Jurkat, Clone E6-1 (cell line): Measurements from ENCODE around the gene NOD1.
A peak's percentile ranks its signal among the peaks of the same experiment; 100 is the strongest.

ENCODE experiments used
- DNase-seq: peaks from one replicate; pipeline ENCODE4 v3.0.0-alpha.2; 2011; ENCODE audit warnings: low read depth, low spot score
- H3K4me3 ChIP-seq: 2 replicates; pipeline ENCODE4 v1.5.1; 2011; ENCODE audit warnings: mild to moderate bottlenecking, low read length, control low read depth, moderate library complexity

NOD1 gene

DNA sequence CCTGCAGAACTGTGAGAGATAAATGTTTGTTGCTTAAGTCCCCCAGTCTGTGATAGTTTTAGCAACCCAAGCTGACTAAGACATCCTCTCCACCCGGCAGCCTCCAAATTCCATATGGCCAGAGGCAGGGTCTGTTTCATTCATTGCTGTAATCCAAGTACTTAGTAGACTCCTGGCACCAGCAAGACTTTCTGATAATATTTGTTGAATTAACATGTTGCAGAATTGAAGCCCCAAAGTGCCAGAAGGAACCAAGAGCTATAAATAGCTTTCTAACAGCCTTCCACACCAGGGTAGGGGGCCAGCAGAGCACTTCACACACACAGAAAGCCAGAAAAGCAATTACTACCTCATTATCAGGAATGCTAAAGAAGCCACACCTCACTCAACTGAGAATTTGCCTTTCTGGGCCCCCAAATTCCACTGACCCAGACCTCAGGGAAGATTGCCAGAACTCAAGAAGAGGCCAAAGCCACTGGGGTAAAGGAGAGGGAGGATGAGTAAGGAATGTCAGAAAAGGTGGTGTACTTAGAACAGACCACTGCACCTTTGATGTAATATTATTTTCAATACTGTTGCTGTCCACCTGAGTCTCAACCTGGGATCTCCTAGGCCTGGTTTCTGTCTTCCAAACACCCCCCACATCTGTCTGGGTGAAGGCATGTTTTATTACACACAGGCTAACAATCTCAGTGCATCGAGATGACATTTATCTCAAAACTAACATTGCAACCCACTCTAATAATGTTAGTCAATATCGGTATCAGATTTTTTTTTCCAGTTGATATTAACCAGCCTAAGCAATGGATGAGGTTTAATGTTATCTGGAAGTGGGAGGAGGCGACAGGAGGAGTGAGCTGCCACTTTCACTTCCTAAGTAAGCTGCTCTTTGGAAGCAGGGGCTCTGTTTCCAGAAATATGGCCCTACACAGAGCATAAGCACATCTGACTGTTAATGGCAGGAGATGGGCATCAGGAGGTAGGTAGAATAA, 5.5 kb downstream of the NOD1 start:
- H3K4me3 ChIP-seq: no peak overlapping the region
- no peak for DNase-seq

DNA sequence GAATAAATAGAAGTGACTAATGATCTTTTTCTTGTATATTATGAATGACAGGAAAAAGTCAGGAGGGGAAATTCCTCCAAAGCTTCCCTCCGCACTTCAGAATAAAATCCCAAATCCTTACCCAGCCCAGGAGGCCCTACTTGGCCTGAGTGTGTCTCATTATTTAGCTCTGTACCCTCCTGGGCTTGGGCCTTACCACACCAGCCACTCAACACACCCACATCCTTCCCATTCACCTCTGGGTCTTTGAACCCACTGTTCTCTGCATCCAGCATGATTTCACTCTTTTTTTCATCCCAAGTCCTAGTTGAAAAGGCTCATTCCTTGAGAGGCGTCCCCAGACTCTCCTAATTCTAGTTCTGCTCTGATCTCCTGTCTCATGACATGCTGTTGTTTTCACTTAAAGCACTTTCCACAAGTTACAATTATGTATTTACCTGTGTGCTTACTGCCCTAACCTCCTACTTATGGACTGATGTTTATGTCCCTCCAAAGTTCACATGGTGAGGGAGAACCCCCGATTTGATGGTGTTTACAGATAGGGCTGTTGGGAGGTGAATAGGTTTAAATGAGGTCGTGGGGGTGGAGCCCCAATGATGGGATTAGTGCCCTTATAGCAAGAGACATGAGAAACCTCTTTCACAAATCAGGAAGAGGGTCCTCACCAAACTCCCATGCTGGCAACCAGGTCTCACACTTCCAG, 6.4 kb downstream of the NOD1 start:
- peak; percentile 57 for DNase-seq
- H3K4me3 ChIP-seq: no peak overlapping the region

DNA sequence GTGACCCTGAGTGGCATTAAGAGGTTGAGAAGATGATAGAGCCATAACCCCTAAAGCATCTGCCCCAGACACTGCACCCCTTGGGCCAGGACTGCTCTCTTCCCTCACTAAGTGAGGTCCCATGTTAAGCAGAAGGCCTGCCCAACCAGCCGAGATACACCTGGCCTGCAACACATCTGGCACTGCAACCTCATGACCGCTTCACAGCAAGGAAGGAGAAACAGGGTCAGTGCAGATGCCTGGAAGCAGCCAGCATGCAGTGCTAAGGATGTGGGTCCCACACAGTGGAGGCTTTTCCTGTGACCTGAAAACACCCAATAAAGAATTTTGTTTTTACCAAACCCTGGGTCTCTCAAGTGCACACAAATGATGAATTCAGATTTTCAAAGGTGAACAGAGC, 7.4 kb downstream of the NOD1 start:
- DNase-seq: no peak
- H3K4me3 ChIP-seq: no peak overlapping the region

GRCh38 chr7:30470771-30471170, 7.8 kb downstream of the NOD1 start:
- DNase-seq: no peak
- no peak overlapping the region for H3K4me3 ChIP-seq

DNA sequence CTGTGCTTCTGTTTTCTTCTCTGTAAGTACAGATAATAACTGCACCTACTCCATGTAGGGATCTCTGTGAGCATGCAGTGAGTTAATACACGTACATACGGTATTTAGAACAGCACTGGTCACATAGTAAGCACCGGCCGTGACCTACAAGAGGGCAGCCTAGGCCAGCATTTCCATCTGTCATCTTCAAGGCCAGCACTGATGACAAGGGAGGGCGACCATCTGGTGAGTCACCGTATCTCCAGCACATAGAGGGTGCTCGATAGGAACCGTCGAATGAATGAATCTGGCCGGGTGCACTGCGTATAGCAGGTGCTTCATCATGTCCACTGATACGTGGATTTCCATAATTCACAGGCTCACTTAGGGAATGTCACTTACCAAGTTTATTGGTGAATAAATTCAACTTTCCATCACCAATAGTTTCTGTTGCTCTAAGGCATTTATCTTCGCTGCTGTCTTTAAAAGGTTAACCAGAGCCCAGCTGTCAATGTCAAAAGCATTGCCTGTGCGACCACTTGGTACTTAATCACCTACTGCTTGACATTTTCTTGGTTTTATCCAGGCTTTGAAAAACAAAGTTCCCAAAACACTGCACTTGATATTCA, 8.3 kb downstream of the NOD1 start:
- no peak overlapping the region for H3K4me3 ChIP-seq

GRCh38 chr7:30469303-30469702, 9.3 kb downstream of the NOD1 start:
- H3K4me3 ChIP-seq: no peak overlapping the region
- DNase-seq: no peak

More for the DNA sequence above, 8.3 kb downstream of the NOD1 start:
- no peak for DNase-seq

- no peak overlapping the region for H3K4me3 ChIP-seq
- DNase-seq: no peak
These were observed 9.8 kb downstream of the NOD1 start for GRCh38 chr7:30468791-30469190.

GRCh38 chr7:30468041-30468440, 10.5 kb downstream of the NOD1 start:
- no peak overlapping the region for H3K4me3 ChIP-seq
- no peak for DNase-seq

GRCh38 chr7:30467271-30467670, 11.3 kb downstream of the NOD1 start:
- no peak for DNase-seq
- H3K4me3 ChIP-seq: no peak overlapping the region

DNA sequence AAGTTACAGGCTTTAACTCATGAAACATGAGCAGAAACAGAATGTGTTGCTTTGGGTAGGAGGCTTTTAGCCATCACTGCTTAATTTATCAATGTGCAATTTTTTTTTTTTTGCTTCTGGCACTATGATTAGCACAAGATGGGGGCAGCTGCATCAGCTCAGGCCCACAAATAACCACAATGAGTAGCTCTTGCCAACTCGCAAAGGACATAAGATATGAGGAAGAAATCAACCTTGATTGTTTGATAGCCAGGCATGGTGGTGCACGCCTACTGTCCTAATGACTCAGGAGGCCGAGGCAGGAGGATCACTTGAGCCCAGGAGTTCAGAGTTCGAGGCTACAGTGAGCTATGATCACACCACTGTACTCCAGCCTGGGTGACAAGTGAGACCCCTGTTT, 12.3 kb downstream of the NOD1 start:
- no peak overlapping the region for H3K4me3 ChIP-seq
- DNase-seq: no peak

DNA sequence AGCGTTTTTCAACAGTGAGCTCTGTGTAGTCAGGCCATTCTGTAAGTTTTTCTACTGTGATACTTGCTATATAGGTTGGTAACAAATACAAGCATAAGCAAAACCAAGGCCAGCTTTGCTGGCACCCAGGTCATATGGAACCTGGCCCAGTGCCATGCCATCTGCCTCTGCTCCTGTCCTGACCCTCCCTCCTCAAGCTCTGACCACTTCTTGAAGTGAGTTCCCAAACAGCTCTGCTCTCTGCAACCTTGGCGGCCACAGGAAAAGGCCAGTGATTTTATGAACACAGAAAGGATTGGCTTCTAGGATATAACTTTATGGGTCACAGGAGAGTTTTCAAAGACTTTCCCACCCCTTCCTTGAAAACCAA, 12.8 kb downstream of the NOD1 start:
- H3K4me3 ChIP-seq: no peak overlapping the region
- no peak for DNase-seq

DNA sequence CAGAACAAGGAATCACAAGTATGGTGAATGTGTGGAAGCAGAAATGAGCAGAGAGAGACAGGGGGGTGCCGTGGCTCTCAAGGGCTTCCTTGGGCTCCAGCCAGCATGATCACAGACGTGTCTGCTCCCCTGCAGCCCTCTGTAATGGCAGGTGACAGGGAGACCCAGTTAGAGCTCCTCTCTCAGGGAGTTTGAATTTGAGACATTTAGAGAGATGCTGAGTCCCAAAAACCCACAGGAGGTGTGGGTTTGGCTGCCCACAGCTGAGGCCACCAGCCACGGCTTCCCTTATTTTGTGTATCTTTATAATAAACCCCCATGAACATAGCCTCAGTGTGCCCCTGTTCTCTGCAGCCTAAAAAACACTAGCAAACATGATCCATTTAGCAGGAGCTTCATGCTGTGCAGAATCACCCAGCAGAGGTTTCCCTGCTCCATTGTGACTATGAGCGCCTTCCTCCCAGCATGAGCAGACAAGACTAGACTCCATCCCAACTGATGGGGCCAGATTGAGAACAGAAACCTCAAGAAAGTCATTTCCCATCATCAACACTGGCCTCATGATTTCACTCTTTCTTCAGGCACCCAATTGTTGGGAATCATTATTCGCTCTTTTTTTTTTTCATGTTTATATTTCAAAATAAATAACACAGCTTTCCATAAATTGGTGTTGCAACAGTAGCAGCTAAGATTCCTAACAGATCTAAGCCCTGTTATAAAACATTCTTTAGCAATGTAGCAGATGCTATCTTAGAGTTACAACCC, 13.4 kb downstream of the NOD1 start:
- DNase-seq: no peak
- H3K4me3 ChIP-seq: no peak overlapping the region

DNA sequence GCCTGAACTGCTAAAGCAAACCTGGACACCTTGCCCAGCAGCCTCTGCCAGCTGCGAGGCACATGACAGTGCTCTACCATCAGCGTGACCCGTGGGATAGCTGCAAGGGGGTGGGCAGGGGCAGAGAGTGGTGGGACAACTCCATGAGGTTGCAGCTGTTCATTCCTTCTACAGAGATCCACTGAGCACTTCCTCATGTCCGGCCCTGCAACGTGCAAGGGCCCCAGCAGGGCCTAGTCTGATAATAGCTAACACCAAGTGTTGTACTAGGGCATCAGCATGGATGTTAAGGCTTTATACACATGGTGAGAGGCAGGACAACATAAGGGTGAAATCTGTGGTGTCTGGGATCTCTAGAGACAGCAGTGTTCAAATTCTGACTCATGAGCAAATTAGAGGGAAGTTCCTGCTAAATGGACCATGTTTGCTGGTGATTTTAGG, 14.3 kb downstream of the NOD1 start:
- no peak overlapping the region for H3K4me3 ChIP-seq
- no peak for DNase-seq

GRCh38 chr7:30463405-30464145, 15.0 kb downstream of the NOD1 start:
- H3K4me3 ChIP-seq: no peak overlapping the region
- DNase-seq: no peak

- no peak overlapping the region for H3K4me3 ChIP-seq
- no peak for DNase-seq
These were observed 16.4 kb downstream of the NOD1 start for GRCh38 chr7:30462179-30462578.

GRCh38 chr7:30460246-30460633, 18.3 kb downstream of the NOD1 start:
- no peak overlapping the region for H3K4me3 ChIP-seq
- DNase-seq: no peak

DNA sequence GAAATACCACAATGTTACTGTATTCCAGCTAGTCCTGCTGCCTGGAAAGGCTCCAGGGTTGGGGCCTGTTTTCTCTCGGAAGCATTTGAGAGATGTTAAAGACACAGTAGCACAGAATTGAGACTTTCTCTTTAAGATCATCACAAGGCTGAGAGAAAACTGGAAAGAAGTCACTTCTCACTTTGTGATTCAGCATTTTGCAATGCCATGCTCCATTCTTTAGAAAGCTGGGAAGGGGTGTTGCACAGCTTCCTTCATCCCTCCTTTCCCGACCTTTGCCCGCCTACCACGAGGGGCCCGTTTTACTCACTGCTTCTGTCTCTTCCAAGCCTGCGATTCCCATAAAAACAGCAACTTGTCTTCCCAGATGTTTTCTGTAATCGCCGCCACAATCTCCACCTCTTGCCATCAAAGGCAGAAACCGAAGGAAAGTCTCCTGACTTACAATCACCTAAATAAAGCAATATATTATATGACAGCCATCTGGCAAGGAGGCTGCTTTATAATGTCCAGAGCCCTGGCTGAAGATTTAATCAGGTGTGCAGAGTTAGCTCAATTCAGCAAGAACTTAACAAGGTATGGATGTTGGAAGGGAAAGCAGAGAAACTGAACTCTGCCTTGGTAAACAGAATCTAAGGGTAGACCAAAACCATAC, 18.9 kb downstream of the NOD1 start:
- no peak for DNase-seq
- H3K4me3 ChIP-seq: no peak overlapping the region

- DNase-seq: no peak
- no peak overlapping the region for H3K4me3 ChIP-seq
These were observed 20.3 kb downstream of the NOD1 start for GRCh38 chr7:30458311-30458710.
